ENCODE results near the gene SLC43A2. TPM values are rescaled to one million over a fixed set of nuclear protein-coding genes. Genes with fewer than 3 reads are reported as not detected.

SLC43A2 gene
- total and polyA plus RNA-seq, 10 of the 15 experiments (the other 5 are each of a cell fraction or from before 2014, with no cell fraction given): 0.03 to 14.0 (median 5.3) TPM

GRCh38 chr17:1629504-1630310, 1.1 kb upstream of the SLC43A2 start:
- H3K4me2 ChIP-seq (ENCODE audit: control insufficient read depth, insufficient read depth): peak overlapping the region; percentile 100
- in situ Hi-C loops (cut with MboI) (loop anchor here (10.0 kb wide), 1 partner anchor 55 kb away; no protein-coding TSS in a partner anchor), intact Hi-C loops (cut with micrococcal nuclease; ENCODE audit: unreplicated experiment) (loop anchor here (1.0 to 5.0 kb wide), 3 partner anchors 37 to 112 kb away; partner anchors contain the start of gene INPP5K)
- H3K9ac ChIP-seq (ENCODE audit: control insufficient read depth, insufficient read depth, low read length): peak overlapping the region; percentile 66
- H3K9me3 ChIP-seq (replicated peaks; ENCODE audit: control insufficient read depth, insufficient read depth, low read length): no peaks in the 10 kb centered on the region
- H3K79me2 ChIP-seq (ENCODE audit: control insufficient read depth, insufficient read depth, low read length): peaks cover 6% of the 10 kb centered on the region
- H4K20me1 ChIP-seq (ENCODE audit: control insufficient read depth, insufficient read depth): no peaks in the 10 kb centered on the region
- peaks cover 42% of the 10 kb centered on the region for H3K4me1 ChIP-seq (ENCODE audit: control insufficient read depth, insufficient read depth, low read length)
- no peak for DNase-seq (ENCODE audit: low read depth, low spot score)
- ChIA-PET RAD21 (ENCODE audit: unreplicated experiment) (interaction anchor here (0.6 to 10.0 kb wide), 27 partner anchors 11 to 370 kb away, joined by 3 to 317 read pairs (median 4); partner anchors contain the start of genes INPP5K, RILP and SCARF1), CTCF (interaction anchor here (0.6 to 9.9 kb wide), 40 partner anchors 11 to 550 kb away, joined by 3 to 380 read pairs (median 4); partner anchors contain the start of genes INPP5K, RILP and SCARF1), POLR2A (interaction anchor here (0.5 to 6.0 kb wide), 11 partner anchors 12 to 267 kb away, joined by 3 to 56 read pairs (median 5); no protein-coding TSS in a partner anchor), SMC1A (ENCODE audit: uncharacterized antibody, unreplicated experiment) (interaction anchor here (0.6 to 5.4 kb wide), 20 partner anchors 14 to 268 kb away, joined by 3 to 107 read pairs (median 4); partner anchors contain the start of genes INPP5K and PITPNA)
- peak overlapping the region; percentile 87; the same call in 1 of the 2 replicates for H3K27ac ChIP-seq (ENCODE audit: control insufficient read depth, insufficient read depth)
- no peaks in the 10 kb centered on the region for H3K36me3 ChIP-seq (ENCODE audit: control insufficient read depth in 2 of 2, insufficient read depth in 2 of 2, low read length in 1 of 2)
- peak overlapping the region; percentile 79 for H2AFZ ChIP-seq (ENCODE audit: control insufficient read depth, low read depth, low read length)
- no peaks in the 10 kb centered on the region for H3K27me3 ChIP-seq (replicated peaks in 1 of 2; ENCODE audit: control insufficient read depth in 2 of 2, insufficient read depth in 2 of 2, low read length in 1 of 2)
- ATAC-seq: peak; percentile 53
- BruUV-seq (replicated peaks): no TSS peak
- FAIRE-seq: no peak
- peak overlapping the region; percentile 88 for H3K4me3 ChIP-seq
- WGBS (ENCODE audit: insufficient coverage, insufficient replicate concordance, low lambda C conversion rate, missing lambda C conversion rate): 13% methylated on average over 44 of the region's 45 CpGs
- TF ChIP-seq SMC3 (IDR thresholded peaks at IDR 0.05; ENCODE audit: borderline replicate concordance, low read length) (peak; percentile 85), JUND (IDR thresholded peaks at IDR 0.05; ENCODE audit: low read depth, low read length) (no peak), ZBTB11 (CRISPR knock-in tag; IDR thresholded peaks at IDR 0.05) (no peak), LARP7 (IDR thresholded peaks at IDR 0.05) (no peak), IKZF1 (conservative IDR thresholded peaks at IDR 0.05) (0 out of 2 replicates have a peak, but pooled peaks have one; percentile 32), ESRRA (IDR thresholded peaks at IDR 0.05; ENCODE audit: low read length) (no peak), RUNX3 (IDR thresholded peaks at IDR 0.05; ENCODE audit: low read length) (peak; percentile 23; the same call in 1 of the 2 replicates), RCOR1 (conservative IDR thresholded peaks at IDR 0.05; ENCODE audit: low read depth, low read length) (0 out of 2 replicates have a peak, but pooled peaks have one; percentile 42), BHLHE40 (IDR thresholded peaks at IDR 0.05; ENCODE audit: borderline replicate concordance in 1 of 2, low read depth in 2 of 2, low read length in 1 of 2) (0 out of 4 replicates have a peak, but pooled peaks of 1 of the 2 experiments have one; percentile 20), CBX3 (IDR thresholded peaks at IDR 0.05; ENCODE audit: borderline replicate concordance, low read depth) (no peak), ZBTB4 (CRISPR knock-in tag; IDR thresholded peaks at IDR 0.05) (no peak), KLF5 (IDR thresholded peaks at IDR 0.05; ENCODE audit: partially characterized antibody) (no peak), SMARCA5 (IDR thresholded peaks at IDR 0.05) (peak; percentile 59; the same call in 1 of the 2 replicates), YY1 (IDR thresholded peaks at IDR 0.05; ENCODE audit: low read depth, low read length) (peak; percentile 60; the same call in 1 of the 2 replicates), TCF12 (IDR thresholded peaks at IDR 0.05; ENCODE audit: low read depth, low read length) (peak; percentile 91), ZNF384 (IDR thresholded peaks at IDR 0.05; ENCODE audit: borderline replicate concordance, low read depth, low read length) (no peak)

All from GM12878 (cell line).